Measurements from ENCODE around the gene SOX11.

SOX11 gene

DNA sequence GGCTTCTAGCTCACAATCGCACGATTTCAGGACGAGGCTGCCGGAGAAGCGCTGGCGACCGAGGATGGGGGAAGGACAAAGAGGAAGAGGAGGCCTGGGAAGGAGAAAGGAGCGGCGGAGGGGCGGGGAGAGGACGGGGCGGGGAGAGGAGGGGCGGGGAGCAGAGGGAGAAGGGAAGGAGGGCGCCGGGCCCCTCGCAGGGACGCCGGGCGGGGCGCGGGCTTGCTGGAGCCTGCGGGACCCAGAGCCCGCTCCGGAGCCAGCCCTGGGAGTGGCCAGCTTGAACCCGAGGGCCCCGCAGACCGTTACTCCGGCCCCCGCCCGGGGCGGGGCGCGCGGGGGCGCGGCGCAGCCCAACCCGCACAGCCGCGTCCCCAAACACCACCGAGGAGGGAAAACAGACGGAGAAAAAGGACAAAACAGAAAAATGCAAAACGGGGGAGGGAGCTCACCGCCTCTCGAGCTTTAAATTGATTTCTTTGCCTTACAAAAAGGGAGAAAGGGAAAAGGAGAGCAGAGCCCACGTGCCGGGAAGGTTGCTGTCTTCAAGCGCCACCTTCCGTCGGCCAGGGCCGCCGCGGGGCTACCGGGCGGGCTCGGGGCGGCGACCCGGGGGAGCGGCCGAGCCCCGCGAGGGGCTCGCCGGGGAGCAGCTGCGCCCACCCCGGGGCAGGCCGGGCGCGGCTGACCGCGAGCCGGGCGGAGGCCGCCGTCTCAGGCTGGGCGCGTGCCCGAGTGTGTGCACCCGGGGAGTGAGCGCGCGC, 781 bp upstream of the SOX11 start:
- in situ Hi-C loops (cut with MboI; ENCODE audit: low sequenced_read_pairs, unreplicated experiment), result no loop called here

DNA sequence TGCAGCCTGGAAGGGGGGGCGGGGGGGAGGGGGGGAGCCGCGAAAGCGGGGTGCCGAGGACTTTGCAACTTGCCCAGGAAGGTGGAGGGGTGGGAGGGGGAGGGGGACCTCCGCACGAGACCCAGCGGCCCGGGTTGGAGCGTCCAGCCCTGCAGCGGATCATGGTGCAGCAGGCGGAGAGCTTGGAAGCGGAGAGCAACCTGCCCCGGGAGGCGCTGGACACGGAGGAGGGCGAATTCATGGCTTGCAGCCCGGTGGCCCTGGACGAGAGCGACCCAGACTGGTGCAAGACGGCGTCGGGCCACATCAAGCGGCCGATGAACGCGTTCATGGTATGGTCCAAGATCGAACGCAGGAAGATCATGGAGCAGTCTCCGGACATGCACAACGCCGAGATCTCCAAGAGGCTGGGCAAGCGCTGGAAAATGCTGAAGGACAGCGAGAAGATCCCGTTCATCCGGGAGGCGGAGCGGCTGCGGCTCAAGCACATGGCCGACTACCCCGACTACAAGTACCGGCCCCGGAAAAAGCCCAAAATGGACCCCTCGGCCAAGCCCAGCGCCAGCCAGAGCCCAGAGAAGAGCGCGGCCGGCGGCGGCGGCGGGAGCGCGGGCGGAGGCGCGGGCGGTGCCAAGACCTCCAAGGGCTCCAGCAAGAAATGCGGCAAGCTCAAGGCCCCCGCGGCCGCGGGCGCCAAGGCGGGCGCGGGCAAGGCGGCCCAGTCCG, 540 bp downstream of the SOX11 start:
- TF ChIP-seq CTCF (IDR thresholded peaks at IDR 0.05; ENCODE audit: borderline replicate concordance, control extremely low read depth, extremely low read depth, insufficient read depth, missing control alignments), result no peak
- in situ Hi-C loops (cut with MboI; ENCODE audit: low sequenced_read_pairs, unreplicated experiment), result no loop called here
- no peak for DNase-seq (ENCODE audit: low spot score)

More for the DNA sequence above, 781 bp upstream of the SOX11 start:
- TF ChIP-seq CTCF (IDR thresholded peaks at IDR 0.05; ENCODE audit: borderline replicate concordance, control extremely low read depth, extremely low read depth, insufficient read depth, missing control alignments), result no peak
- no peak for DNase-seq (ENCODE audit: low spot score)

DNA sequence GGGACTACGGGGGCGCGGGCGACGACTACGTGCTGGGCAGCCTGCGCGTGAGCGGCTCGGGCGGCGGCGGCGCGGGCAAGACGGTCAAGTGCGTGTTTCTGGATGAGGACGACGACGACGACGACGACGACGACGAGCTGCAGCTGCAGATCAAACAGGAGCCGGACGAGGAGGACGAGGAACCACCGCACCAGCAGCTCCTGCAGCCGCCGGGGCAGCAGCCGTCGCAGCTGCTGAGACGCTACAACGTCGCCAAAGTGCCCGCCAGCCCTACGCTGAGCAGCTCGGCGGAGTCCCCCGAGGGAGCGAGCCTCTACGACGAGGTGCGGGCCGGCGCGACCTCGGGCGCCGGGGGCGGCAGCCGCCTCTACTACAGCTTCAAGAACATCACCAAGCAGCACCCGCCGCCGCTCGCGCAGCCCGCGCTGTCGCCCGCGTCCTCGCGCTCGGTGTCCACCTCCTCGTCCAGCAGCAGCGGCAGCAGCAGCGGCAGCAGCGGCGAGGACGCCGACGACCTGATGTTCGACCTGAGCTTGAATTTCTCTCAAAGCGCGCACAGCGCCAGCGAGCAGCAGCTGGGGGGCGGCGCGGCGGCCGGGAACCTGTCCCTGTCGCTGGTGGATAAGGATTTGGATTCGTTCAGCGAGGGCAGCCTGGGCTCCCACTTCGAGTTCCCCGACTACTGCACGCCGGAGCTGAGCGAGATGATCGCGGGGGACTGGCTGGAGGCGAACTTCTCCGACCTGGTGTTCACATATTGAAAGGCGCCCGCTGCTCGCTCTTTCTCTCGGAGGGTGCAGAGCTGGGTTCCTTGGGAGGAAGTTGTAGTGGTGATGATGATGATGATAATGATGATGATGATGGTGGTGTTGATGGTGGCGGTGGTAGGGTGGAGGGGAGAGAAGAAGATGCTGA, 1.4 kb downstream of the SOX11 start:
- DNase-seq (ENCODE audit: low spot score), result no peak
- TF ChIP-seq CTCF (IDR thresholded peaks at IDR 0.05; ENCODE audit: borderline replicate concordance, control extremely low read depth, extremely low read depth, insufficient read depth, missing control alignments), result no peak
- in situ Hi-C loops (cut with MboI; ENCODE audit: low sequenced_read_pairs, unreplicated experiment), result no loop called here

DNA sequence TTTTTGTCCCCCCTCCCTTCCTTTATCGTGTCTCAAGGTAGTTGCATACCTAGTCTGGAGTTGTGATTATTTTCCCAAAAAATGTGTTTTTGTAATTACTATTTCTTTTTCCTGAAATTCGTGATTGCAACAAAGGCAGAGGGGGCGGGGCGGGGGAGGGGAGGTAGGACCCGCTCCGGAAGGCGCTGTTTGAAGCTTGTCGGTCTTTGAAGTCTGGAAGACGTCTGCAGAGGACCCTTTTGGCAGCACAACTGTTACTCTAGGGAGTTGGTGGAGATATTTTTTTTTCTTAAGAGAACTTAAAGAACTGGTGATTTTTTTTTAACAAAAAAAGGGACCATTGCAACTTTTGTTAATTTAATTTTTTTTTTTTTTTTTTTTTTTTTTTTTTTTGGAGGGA, 2.1 kb downstream of the SOX11 start:
- no peak for DNase-seq (ENCODE audit: low spot score)
- in situ Hi-C loops (cut with MboI; ENCODE audit: low sequenced_read_pairs, unreplicated experiment), result no loop called here
- TF ChIP-seq CTCF (IDR thresholded peaks at IDR 0.05; ENCODE audit: borderline replicate concordance, control extremely low read depth, extremely low read depth, insufficient read depth, missing control alignments), result no peak

GRCh38 chr2:5695654-5696403, 3.6 kb downstream of the SOX11 start:
- TF ChIP-seq CTCF (IDR thresholded peaks at IDR 0.05; ENCODE audit: borderline replicate concordance, control extremely low read depth, extremely low read depth, insufficient read depth, missing control alignments), result no peak
- in situ Hi-C loops (cut with MboI; ENCODE audit: low sequenced_read_pairs, unreplicated experiment), result no loop called here
- DNase-seq (ENCODE audit: low spot score), result no peak
